WTC11 (cell line): Measurements from ENCODE around the gene SERBP1. TPM values are rescaled to one million over a fixed set of nuclear protein-coding genes. Genes with fewer than 3 reads are reported as not detected.

Source experiments
- ATAC-seq: fragments of 200-7000 bp; cut with Tn5 transposase; 2 replicates; pipeline ENCODE4 v1.10.0; 2021; ENCODE audit warnings: mild to moderate bottlenecking, moderate library complexity
- CTCF ChIA-PET: fragments of 300-600 bp; sonication (Branson Sonifier 250); formaldehyde crosslinking; loops from one replicate; lab custom pipeline; 2021; ENCODE audit warnings: antibody characterized with exemption; lab: Charles Lee
- POLR2A ChIA-PET: fragments of 350-600 bp; sonication (Branson Sonifier 250); formaldehyde crosslinking; loops from one replicate; lab custom pipeline; 2021; ENCODE audit warnings: antibody characterized with exemption; lab: Charles Lee
- DNase-seq: peaks from one replicate; pipeline ENCODE4 v3.0.0; 2021; ENCODE audit warnings: low spot score
- H3K27ac Mint-ChIP-seq: 2 replicates; pipeline ENCODE4 v1.8.0; 2021; ENCODE audit warnings: mixed read lengths
- H3K27me3 Mint-ChIP-seq: 2 replicates; pipeline ENCODE4 v1.8.0; 2021; ENCODE audit warnings: low read depth, mild to moderate bottlenecking, moderate library complexity, mixed read lengths
- H3K36me3 Mint-ChIP-seq: 2 replicates; pipeline ENCODE4 v1.8.0; 2021; ENCODE audit warnings: mixed read lengths
- H3K4me1 Mint-ChIP-seq: 2 replicates; pipeline ENCODE4 v1.8.0; 2022; ENCODE audit warnings: mixed read lengths
- H3K4me3 Mint-ChIP-seq: 2 replicates; pipeline ENCODE4 v1.8.0; 2021; ENCODE audit warnings: mild to moderate bottlenecking, moderate library complexity, mixed read lengths
- H3K9me3 Mint-ChIP-seq: 2 replicates; pipeline ENCODE4 v1.8.0; 2021; ENCODE audit warnings: mixed read lengths
- AR ChIP-seq: fragments of 250-450 bp; sonication (Bioruptor Pico); IDR thresholded peaks from 2 replicates; pipeline ENCODE4 v1.9.0; 2021; ENCODE audit warnings: mild to moderate bottlenecking
- ARID4B ChIP-seq: sonication (generic); formaldehyde crosslinking; IDR thresholded peaks from 2 replicates; pipeline ENCODE4 v1.8.0; 2023; ENCODE audit warnings: missing genetic modification reagents, mild to moderate bottlenecking, borderline replicate concordance
- ATF3 ChIP-seq: sonication (generic); formaldehyde crosslinking; conservative IDR thresholded peaks from 2 replicates; pipeline ENCODE4 v1.8.1; 2022; ENCODE audit warnings: mild to moderate bottlenecking, missing genetic modification reagents
- CBFB ChIP-seq: sonication (generic); formaldehyde crosslinking; IDR thresholded peaks from 2 replicates; pipeline ENCODE4 v1.8.1; 2022; ENCODE audit warnings: mild to moderate bottlenecking, low read depth, missing genetic modification reagents
- E2F1 ChIP-seq: sonication (generic); formaldehyde crosslinking; IDR thresholded peaks from 2 replicates; pipeline ENCODE4 v1.8.0; 2022; ENCODE audit warnings: mild to moderate bottlenecking, missing genetic modification reagents
- FOXP1 ChIP-seq: sonication (generic); formaldehyde crosslinking; IDR thresholded peaks from 2 replicates; pipeline ENCODE4 v1.8.0; 2022; ENCODE audit warnings: missing genetic modification reagents, mild to moderate bottlenecking, moderate library complexity, borderline replicate concordance
- IRF2 ChIP-seq: sonication (generic); formaldehyde crosslinking; IDR thresholded peaks from 2 replicates; pipeline ENCODE4 v1.8.0; 2022; ENCODE audit warnings: low read depth, missing genetic modification reagents, borderline replicate concordance
- JUN ChIP-seq: sonication (generic); formaldehyde crosslinking; IDR thresholded peaks from 2 replicates; pipeline ENCODE4 v1.8.0; 2023; ENCODE audit warnings: mild to moderate bottlenecking, missing genetic modification reagents
- MYBL2 ChIP-seq: sonication (generic); formaldehyde crosslinking; IDR thresholded peaks from 2 replicates; pipeline ENCODE4 v1.8.1; 2023; ENCODE audit warnings: mild to moderate bottlenecking, moderate library complexity, missing genetic modification reagents
- NR2C2 ChIP-seq: sonication (generic); formaldehyde crosslinking; IDR thresholded peaks from 2 replicates; pipeline ENCODE4 v1.8.0; 2022; ENCODE audit warnings: mild to moderate bottlenecking, missing genetic modification reagents
- NR3C1 ChIP-seq: sonication (generic); formaldehyde crosslinking; conservative IDR thresholded peaks from 2 replicates; pipeline ENCODE4 v1.8.1; 2023; ENCODE audit warnings: low read depth, mild to moderate bottlenecking, missing genetic modification reagents
- PREB ChIP-seq: sonication (generic); formaldehyde crosslinking; IDR thresholded peaks from 2 replicates; pipeline ENCODE4 v1.8.1; 2022; ENCODE audit warnings: mild to moderate bottlenecking, missing genetic modification reagents, moderate library complexity, borderline replicate concordance
- PRRX2 ChIP-seq: fragments of 250-450 bp; sonication (Bioruptor Pico); IDR thresholded peaks from 2 replicates; pipeline ENCODE4 v1.8.0; 2021; ENCODE audit warnings: mild to moderate bottlenecking
- SMAD4 ChIP-seq: sonication (generic); formaldehyde crosslinking; IDR thresholded peaks from 2 replicates; pipeline ENCODE4 v1.8.0; 2022; ENCODE audit warnings: mild to moderate bottlenecking, missing genetic modification reagents
- TEAD1 ChIP-seq: sonication (generic); formaldehyde crosslinking; IDR thresholded peaks from 2 replicates; pipeline ENCODE4 v1.8.0; 2022; ENCODE audit warnings: mild to moderate bottlenecking, missing genetic modification reagents
- ZBTB21 ChIP-seq: sonication (generic); formaldehyde crosslinking; IDR thresholded peaks from 2 replicates; pipeline ENCODE4 v1.8.1; 2023; ENCODE audit warnings: mild to moderate bottlenecking, missing genetic modification reagents, borderline replicate concordance
- ZNF121 ChIP-seq: sonication (generic); formaldehyde crosslinking; IDR thresholded peaks from 2 replicates; pipeline ENCODE4 v1.8.0; 2023; ENCODE audit warnings: missing genetic modification reagents
- ZNF219 ChIP-seq: sonication (generic); formaldehyde crosslinking; IDR thresholded peaks from 2 replicates; pipeline ENCODE4 v1.8.0; 2023; ENCODE audit warnings: missing genetic modification reagents, mild to moderate bottlenecking, borderline replicate concordance
- ZNF232 ChIP-seq: sonication (generic); formaldehyde crosslinking; IDR thresholded peaks from 2 replicates; pipeline ENCODE4 v1.8.0; 2022; ENCODE audit warnings: mild to moderate bottlenecking, missing genetic modification reagents
- ZNF317 ChIP-seq: sonication (generic); formaldehyde crosslinking; IDR thresholded peaks from 2 replicates; pipeline ENCODE4 v1.8.1; 2023; ENCODE audit warnings: low read depth, mild to moderate bottlenecking, moderate library complexity, missing genetic modification reagents, borderline replicate concordance
- ZNF512 ChIP-seq: sonication (generic); formaldehyde crosslinking; IDR thresholded peaks from 2 replicates; pipeline ENCODE4 v1.8.1; 2022; ENCODE audit warnings: missing genetic modification reagents, borderline replicate concordance
- total RNA-seq: library from RNA; stranded (reverse); gene quantifications from 3 replicates; pipeline ENCODE4 v1.2.3, GENCODE V29; 2021

SERBP1 gene
- total RNA-seq, 1 experiment from 2014 or later, result 543 TPM

GRCh38 chr1:67451815-67452214, 21.6 kb upstream of the SERBP1 start (continued):
- TF ChIP-seq PREB (CRISPR knock-in tag), result no peak

GRCh38 chr1:67451356-67451755, 21.2 kb upstream of the SERBP1 start:
- Mint-ChIP-seq H3K4me1 (peaks cover 28% of the 10 kb centered on the region), H3K9me3 (no peaks in the 10 kb centered on the region), H3K27me3 (no peaks in the 10 kb centered on the region), H3K36me3 (no peaks in the 10 kb centered on the region), H3K27ac (no peak overlapping the region), H3K4me3 (no peak overlapping the region)
- DNase-seq (no peak), ATAC-seq (peak; percentile 48)
- ChIA-PET CTCF (interaction anchor here (0.5 kb wide), 1 partner anchor 29 kb away, joined by 3 read pairs; no protein-coding TSS in a partner anchor), POLR2A (interaction anchor here (0.6 kb wide), 1 partner anchor 33 kb away, joined by 8 read pairs; no protein-coding TSS in a partner anchor)
- no peak for TF ChIP-seq E2F1 (CRISPR knock-in tag)
- TF ChIP-seq ZBTB21 (CRISPR knock-in tag), result no peak
- no peak for TF ChIP-seq NR3C1 (CRISPR knock-in tag)
- no peak for TF ChIP-seq ZNF512 (CRISPR knock-in tag)
- no peak for TF ChIP-seq ZNF121 (CRISPR knock-in tag)
- TF ChIP-seq CBFB (CRISPR knock-in tag), result no peak
- TF ChIP-seq ATF3, result no peak
- TF ChIP-seq IRF2 (CRISPR knock-in tag), result no peak
- TF ChIP-seq TEAD1 (CRISPR knock-in tag), result no peak
- TF ChIP-seq ZNF219 (CRISPR knock-in tag), result no peak
- TF ChIP-seq MYBL2, result no peak
- TF ChIP-seq NR2C2, result no peak
- no peak for TF ChIP-seq SMAD4 (CRISPR knock-in tag)
- TF ChIP-seq ZNF317 (CRISPR knock-in tag), result no peak
- no peak for TF ChIP-seq PRRX2 (CRISPR knock-in tag)
- no peak for TF ChIP-seq ZNF232 (CRISPR knock-in tag)
- no peak for TF ChIP-seq ARID4B (CRISPR knock-in tag)
- no peak for TF ChIP-seq FOXP1 (CRISPR knock-in tag)
- TF ChIP-seq JUN (CRISPR knock-in tag), result no peak
- TF ChIP-seq AR (CRISPR knock-in tag), result no peak
